HepG2 (cell line): ENCODE results near the gene RAB22A. TPM values are rescaled to one million over a fixed set of nuclear protein-coding genes. Genes with fewer than 3 reads are reported as not detected.
A peak's percentile ranks its signal among the peaks of the same experiment; 100 is the strongest.

Experiments used
- ATAC-seq: fragments of 200-7000 bp; cut with Tn5 transposase; 3 replicates; pipeline ENCODE4 v1.9.1; 2020; ENCODE audit warnings: mild to moderate bottlenecking, moderate library complexity
- BruUV-seq: library from RNA; stranded (reverse); fragments of 400-500 nt; replicated peaks from 2 replicates; lab custom pipeline; 2021; lab: Mats Ljungman, UMichigan
- CTCF ChIA-PET: fragments of 300-600 bp; formaldehyde crosslinking; extraction: SDS; loops from one replicate; lab custom pipeline; 2021; ENCODE audit warnings: low total read pairs, inconsistent platforms, low intra/inter-chr PET ratio; lab: Yijun Ruan, JAX
- POLR2A ChIA-PET: fragments of 350-600 bp; sonication (Branson Sonifier 250); formaldehyde crosslinking; loops from one replicate; lab custom pipeline; 2020; ENCODE audit warnings: antibody characterized with exemption, inconsistent platforms; lab: Yijun Ruan, JAX
- DNase-seq: peaks from one replicate; pipeline ENCODE4 v3.0.0-alpha.2; 2015; ENCODE audit warnings: low spot score
- FAIRE-seq: peaks from 3 replicates; lab custom pipeline; 2011; peaks lifted over from hg19 to GRCh38; lab: Jason Lieb, UNC
- H2AFZ ChIP-seq: one replicate; pipeline ENCODE4 v1.6.1; 2011; ENCODE audit warnings: low read length, inconsistent platforms
- H3K27ac ChIP-seq: fragments of 300-600 bp; 3 replicates; pipeline ENCODE4 v1.8.0; 2011; ENCODE audit warnings: mixed run types, mild to moderate bottlenecking, mixed read lengths, low read length, inconsistent platforms; ENCODE audit not compliant: insufficient read depth; ENCODE audit errors: extremely low read length
- H3K27me3 ChIP-seq, 2 experiments: fragments of 200-600 bp in 1 of 2; 2 replicates in 1 of 2; 3 replicates in 1 of 2; pipeline versions ENCODE4 v1.6.0 to v1.8.0; 2011; ENCODE audit warnings: low read length in 2 of 2, mild to moderate bottlenecking in 2 of 2, moderate library complexity in 2 of 2, inconsistent platforms in 1 of 2; ENCODE audit not compliant: insufficient read depth in 2 of 2, control insufficient read depth in 1 of 2
- H3K36me3 ChIP-seq, 2 experiments: fragments of 200-600 bp in 1 of 2; replicated peaks in 1 of 2; 2 replicates in 1 of 2; 3 replicates in 1 of 2; pipeline versions ENCODE4 v1.5.1 to v1.8.0; 2011; ENCODE audit warnings: low read length in 2 of 2, inconsistent platforms in 1 of 2; ENCODE audit not compliant: insufficient read depth in 2 of 2, control insufficient read depth in 1 of 2
- H3K4me1 ChIP-seq: 2 replicates; pipeline ENCODE4 v1.5.1; 2012; ENCODE audit warnings: low read length, inconsistent platforms; ENCODE audit not compliant: insufficient read depth
- H3K4me2 ChIP-seq: 2 replicates; pipeline ENCODE4 v1.6.0; 2011; ENCODE audit warnings: low read depth, low read length, inconsistent platforms
- H3K4me3 ChIP-seq, 3 experiments: fragments of 200-600 bp in 1 of 3; sonication (generic), shearing (Covaris generic) in 1 of 3; replicated peaks in 1 of 3; 2 replicates each; pipeline ENCODE4 v1.5.1; 2011 to 2016; ENCODE audit warnings: low read length in 3 of 3, inconsistent platforms in 2 of 3, low read depth in 2 of 3, mild to moderate bottlenecking in 2 of 3, control low read depth in 1 of 3, mixed read lengths in 1 of 3; ENCODE audit not compliant: insufficient read depth in 1 of 3
- H3K79me2 ChIP-seq: one replicate; pipeline ENCODE4 v1.6.1; 2011; ENCODE audit warnings: low read length, inconsistent platforms; ENCODE audit not compliant: insufficient read depth
- H3K9ac ChIP-seq: 2 replicates; pipeline ENCODE4 v1.6.0; 2011; ENCODE audit warnings: mild to moderate bottlenecking, low read depth, low read length, inconsistent platforms; ENCODE audit not compliant: insufficient read depth
- H3K9me3 ChIP-seq: 2 replicates; pipeline ENCODE4 v1.5.1; 2012; ENCODE audit warnings: mild to moderate bottlenecking, low read length
- H4K20me1 ChIP-seq: 2 replicates; pipeline ENCODE4 v1.6.0; 2011; ENCODE audit warnings: inconsistent platforms, mild to moderate bottlenecking, low read length, moderate library complexity; ENCODE audit not compliant: insufficient read depth
- AKAP8 ChIP-seq: sonication (generic); formaldehyde crosslinking; IDR thresholded peaks from 2 replicates; pipeline ENCODE4 v1.5.1; 2020; ENCODE audit warnings: mild to moderate bottlenecking, missing genetic modification reagents
- CHD2 ChIP-seq: IDR thresholded peaks from 2 replicates; pipeline ENCODE4 v1.6.1; 2011; ENCODE audit warnings: low read depth, low read length, improper control_type of control experiment
- ZNF331 ChIP-seq: sonication (generic); formaldehyde crosslinking; IDR thresholded peaks from 2 replicates; pipeline ENCODE4 v1.4.0; 2020; ENCODE audit warnings: missing genetic modification reagents
- ZSCAN30 ChIP-seq: sonication (generic); formaldehyde crosslinking; IDR thresholded peaks from 2 replicates; pipeline ENCODE4 v1.5.0; 2020; ENCODE audit warnings: mild to moderate bottlenecking, missing genetic modification reagents
- WGBS: methylation state at CpG from one replicate; pipeline ENCODE4 v1.1.6; 2017; ENCODE audit warnings: low lambda C conversion rate; 5-methylcytosine and 5-hydroxymethylcytosine counted together
- in situ Hi-C: cut with HindIII; loops from 2 replicates; pipeline ENCODE4 v1.10.0; 2017; ENCODE audit warnings: low pct_unique_long_range_greater_than_20kb; ENCODE audit not compliant: extremely low pct_ligation_motif_present
- intact Hi-C: fragments of 100-400 bp; cut with micrococcal nuclease; formaldehyde crosslinking; loops from one replicate; pipeline ENCODE4 v1.10.0; 2022; ENCODE audit not compliant: unreplicated experiment
- polyA plus RNA-seq, 8 experiments: library from polyadenylated mRNA; depleted of rRNA in 3 of 8; stranded (reverse) in 7 of 8; unstranded in 1 of 8; fragments of >200 nt; fragmentation: Illumina TruSeq in 4 of 8; extraction: Trizol in 4 of 8; gene quantifications; 2 replicates each; pipeline versions ENCODE4 v1.2.1 to v1.2.3, GENCODE V29; 2011 to 2016; ENCODE audit warnings: low read depth in 4 of 8, missing spikeins in 1 of 8, mixed read lengths in 1 of 8; ENCODE audit not compliant: insufficient read depth in 1 of 8
- total RNA-seq, 5 experiments: library from RNA; depleted of rRNA; stranded (reverse); fragments of >200 nt; fragmentation: Illumina TruSeq; extraction: Trizol; gene quantifications; 2 replicates each; pipeline ENCODE4 v1.2.3, GENCODE V29; 2016; ENCODE audit warnings: low read depth in 1 of 5

The RAB22A gene
- total and polyA plus RNA-seq, 2 of the 13 experiments (the other 11 are each of a cell fraction or from before 2014, with no cell fraction given) = 10.7 to 11.2 TPM

DNA sequence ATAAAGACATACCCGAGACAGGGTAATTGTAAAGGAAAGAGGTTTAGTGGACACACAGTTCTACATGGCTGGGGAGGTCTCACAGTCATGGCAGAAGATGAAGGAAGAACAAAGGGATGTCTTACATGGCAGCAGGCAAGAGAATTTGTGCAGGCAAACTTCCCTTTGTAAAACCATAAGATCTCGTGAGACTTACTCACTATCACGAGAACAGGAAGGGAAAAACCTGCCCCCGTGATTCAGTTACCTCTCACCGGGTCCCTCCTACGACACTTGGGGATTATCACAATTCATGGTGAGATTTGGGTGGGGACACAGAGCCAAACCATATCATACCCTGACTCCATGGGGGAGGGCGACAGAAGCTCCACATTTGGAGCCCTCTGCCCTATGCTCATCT is 72.1 kb downstream of the RAB22A start:
- no peak overlapping the region for H2AFZ ChIP-seq
- H3K4me1 ChIP-seq = no peaks in the 10 kb centered on the region
- H4K20me1 ChIP-seq = no peaks in the 10 kb centered on the region
- in situ Hi-C loops = no loop called here
- intact Hi-C loops = no loop called here
- H3K9ac ChIP-seq = no peak overlapping the region
- H3K27ac ChIP-seq = no peak overlapping the region
- peaks cover 15% of the 10 kb centered on the region for H3K9me3 ChIP-seq
- ChIA-PET POLR2A (no interaction called here), CTCF (no interaction called here)
- no peaks in the 10 kb centered on the region for H3K36me3 ChIP-seq
- DNase-seq (no peak), FAIRE-seq (no peak)
- H3K4me2 ChIP-seq = no peak overlapping the region
- no peak overlapping the region for H3K4me3 ChIP-seq
- H3K27me3 ChIP-seq = peaks cover 0 to 17% of the 10 kb centered on the region in 2 experiments; a peak in 3 of 5 replicates
- no TSS peak for BruUV-seq
- peak; percentile 58; the same call in 1 of the 2 replicates for TF ChIP-seq CHD2
- TF ChIP-seq AKAP8 (CRISPR knock-in tag) = no peak
- TF ChIP-seq, all 625 proteins: peak for 1
- 29% methylated on average over 7 of the region's 7 CpGs for WGBS
- ATAC-seq = no peak
- H3K79me2 ChIP-seq = no peaks in the 10 kb centered on the region

DNA sequence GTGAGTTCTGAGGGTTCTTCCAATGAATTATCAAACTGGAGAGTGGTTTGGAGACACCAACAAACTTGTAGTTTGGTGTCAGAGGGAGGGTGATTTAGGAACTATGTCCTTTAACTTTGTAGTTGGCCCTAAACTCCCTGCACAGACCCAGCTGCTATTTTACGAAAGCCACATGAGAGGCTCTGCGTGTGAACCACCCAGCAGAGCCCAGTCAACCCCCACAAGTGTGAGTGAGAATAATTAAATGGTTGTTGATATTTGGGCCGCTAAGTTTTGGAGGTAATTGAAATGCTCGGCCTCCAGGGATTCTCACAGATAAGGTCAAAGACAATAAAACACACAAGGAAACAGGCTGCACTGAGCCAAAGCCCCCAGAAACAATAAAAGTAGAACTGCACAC is 72.6 kb downstream of the RAB22A start:
- no peaks in the 10 kb centered on the region for H3K4me1 ChIP-seq
- CTCF ChIA-PET = no interaction called here
- no peaks in the 10 kb centered on the region for H3K79me2 ChIP-seq
- intact Hi-C loops = no loop called here
- ATAC-seq = no peak
- in situ Hi-C loops = no loop called here
- POLR2A ChIA-PET = no interaction called here
- H3K4me2 ChIP-seq = no peak overlapping the region
- no peak for FAIRE-seq
- 51% methylated on average over 4 of the region's 4 CpGs for WGBS
- H3K9ac ChIP-seq = no peak overlapping the region
- no peak overlapping the region for H3K27ac ChIP-seq
- TF ChIP-seq ZNF331 (CRISPR knock-in tag) (peak; percentile 99), ZSCAN30 (CRISPR knock-in tag) (no peak)
- H4K20me1 ChIP-seq = no peaks in the 10 kb centered on the region
- no peak overlapping the region for H3K4me3 ChIP-seq
- H3K27me3 ChIP-seq = peaks cover 0 to 17% of the 10 kb centered on the region in 2 experiments; a peak in 3 of 5 replicates
- DNase-seq = no peak
- H3K9me3 ChIP-seq = peaks cover 15% of the 10 kb centered on the region
- no peak overlapping the region for H2AFZ ChIP-seq
- no peaks in the 10 kb centered on the region for H3K36me3 ChIP-seq
- no TSS peak for BruUV-seq
